GM18498 (cell line): Measurements from ENCODE around the gene DAGLB.
"Not testable (repeated sequence)": the region's sequence is repeated elsewhere in the genome, so short reads cannot be mapped to it uniquely, and the experiment has no call there.

ENCODE experiments used
- ATAC-seq: cut with Tn5 transposase; IDR thresholded peaks from one replicate; pipeline ENCODE4 v1.9.1; 2021; ENCODE audit warnings: mild to moderate bottlenecking, moderate library complexity; ENCODE audit not compliant: unreplicated experiment

The DAGLB gene

GRCh38 chr7:6401536-6401935 lies 46.2 kb downstream of the DAGLB start:
- no peak for ATAC-seq

DNA sequence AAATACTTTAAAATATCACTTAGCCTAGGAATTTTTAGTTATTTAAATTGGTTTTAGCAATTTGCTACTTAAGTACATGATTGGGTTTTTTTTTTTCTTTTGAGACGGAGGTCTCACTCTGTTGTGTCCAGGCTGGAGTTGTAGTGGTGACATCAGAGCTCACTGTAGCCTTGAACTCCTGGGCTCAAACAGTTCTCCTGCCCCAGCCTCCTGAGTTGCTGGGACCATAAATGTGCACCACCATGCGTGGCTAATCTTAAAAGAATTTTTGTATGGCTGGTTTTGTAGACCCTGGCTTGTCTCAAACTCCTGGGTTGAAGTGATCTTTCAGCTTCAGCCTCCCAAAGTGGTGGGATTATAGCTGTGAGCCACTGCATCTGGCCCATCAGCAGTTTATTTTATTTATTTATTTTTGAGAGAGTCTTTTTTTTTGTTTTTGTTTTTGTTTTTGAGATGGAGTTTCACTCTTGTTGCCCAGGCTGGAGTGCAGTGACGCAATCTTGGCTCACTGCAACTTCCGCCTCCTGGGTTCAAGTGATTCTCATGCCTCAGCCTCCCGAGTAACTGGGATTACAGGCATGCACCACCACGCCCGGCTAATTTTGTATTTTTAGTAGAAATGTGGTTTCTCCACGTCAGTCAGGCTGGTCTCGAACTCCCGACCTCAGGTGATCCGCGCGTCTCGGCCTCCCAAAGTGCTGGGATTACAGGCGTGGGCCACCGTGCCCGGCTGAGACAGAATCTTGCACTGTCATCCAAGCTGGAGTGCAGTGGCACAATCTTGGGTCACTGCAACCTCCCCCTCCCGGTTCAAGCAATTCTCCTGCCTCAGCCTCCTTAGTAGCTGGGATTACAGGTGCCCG lies 47.3 kb downstream of the DAGLB start:
- not testable (repeated sequence) for ATAC-seq

DNA sequence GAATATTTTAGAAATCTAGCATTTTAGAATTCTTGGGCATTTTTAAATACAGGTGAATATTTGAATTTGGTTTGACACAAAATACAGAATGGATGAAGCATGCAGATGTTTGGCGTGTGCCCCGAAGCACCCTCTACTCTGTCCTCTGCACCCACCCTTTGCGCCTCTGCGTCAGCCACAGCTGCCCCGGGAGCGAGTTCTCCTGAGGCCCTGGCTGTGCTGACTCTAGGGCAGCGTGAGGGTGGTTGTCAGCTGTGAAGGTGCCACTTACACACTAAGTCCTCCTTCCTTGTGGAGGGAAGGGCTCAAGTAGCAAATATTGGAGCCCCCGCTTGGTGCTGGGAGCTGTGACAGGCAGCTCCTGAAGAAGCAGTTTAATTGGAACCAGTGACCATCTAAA lies 48.4 kb downstream of the DAGLB start:
- no peak for ATAC-seq

DNA sequence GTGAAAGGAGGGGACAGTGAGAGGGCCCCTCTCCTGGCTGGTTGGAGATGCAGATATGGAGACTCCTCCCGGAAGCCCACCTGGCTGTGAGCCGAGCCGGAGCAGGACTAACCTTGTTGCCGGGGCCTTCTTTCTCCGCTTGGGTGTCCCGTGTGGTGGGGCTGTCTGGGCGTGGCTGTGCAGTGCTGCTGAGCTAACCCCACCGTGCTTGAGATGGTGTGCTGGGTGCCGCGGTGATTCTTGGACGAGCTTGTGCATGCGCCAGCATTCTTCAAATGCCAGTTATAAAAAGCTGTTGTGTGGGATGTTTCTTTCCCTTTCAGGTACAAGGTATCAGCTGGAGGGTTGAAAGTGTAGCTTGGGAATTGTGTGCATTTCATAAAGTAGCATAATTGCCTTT lies 48.8 kb downstream of the DAGLB start:
- ATAC-seq = no peak

GRCh38 chr7:6397759-6398495 lies 49.8 kb downstream of the DAGLB start:
- not testable (repeated sequence) for ATAC-seq

DNA sequence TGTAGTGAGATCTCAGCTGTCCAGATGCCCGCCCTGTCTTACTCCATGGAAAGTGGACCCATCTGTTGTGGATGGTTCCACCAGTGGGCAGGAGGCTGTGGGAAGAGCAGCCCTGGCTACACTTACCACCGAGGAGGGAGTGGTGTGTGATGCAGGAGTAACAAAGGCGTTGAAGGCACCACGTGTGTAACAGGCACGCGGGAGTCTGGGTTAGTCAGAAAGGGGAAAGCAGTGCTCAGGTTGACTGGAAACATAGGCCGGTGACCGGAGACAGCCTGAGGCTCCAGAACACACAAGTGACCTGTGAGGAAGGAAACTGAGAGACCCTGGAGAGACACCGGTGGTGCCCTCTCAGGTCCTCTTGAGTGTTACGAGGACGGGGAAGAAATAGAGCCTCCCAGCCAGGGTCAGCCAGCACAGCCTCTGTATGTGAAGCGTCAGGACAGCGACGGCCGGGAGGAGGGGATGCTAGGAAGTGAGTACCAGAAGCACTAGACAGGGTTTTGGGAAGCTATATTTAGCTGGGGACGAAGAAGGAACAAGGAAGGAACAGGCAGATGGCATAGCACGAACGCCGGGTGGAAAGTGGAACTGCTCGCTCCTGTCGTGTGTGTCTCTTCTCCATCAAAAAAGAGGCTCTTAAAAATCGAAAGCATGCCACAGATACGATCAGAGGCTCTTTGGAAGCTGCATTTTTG lies 51.7 kb downstream of the DAGLB start:
- ATAC-seq = no peak

DNA sequence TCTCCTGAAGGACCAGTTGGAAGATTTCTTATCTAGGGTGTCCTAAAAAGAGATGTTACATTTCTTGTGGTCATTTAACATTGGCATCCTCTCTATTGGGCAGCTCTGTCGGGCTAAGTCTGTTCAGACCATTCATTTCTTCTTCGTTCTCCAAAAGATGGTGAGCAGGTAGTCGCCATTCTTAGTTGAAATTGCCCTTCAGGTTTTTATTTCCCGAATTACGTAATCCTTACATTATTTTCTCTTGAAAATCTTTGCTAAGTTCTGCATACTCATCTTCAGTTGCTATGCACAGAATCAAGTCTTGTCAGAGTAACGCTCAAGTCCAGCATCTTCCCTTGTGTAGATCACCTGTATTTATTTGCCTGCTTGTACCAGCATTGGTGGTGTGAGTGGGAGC lies 53.6 kb downstream of the DAGLB start:
- no peak for ATAC-seq

DNA sequence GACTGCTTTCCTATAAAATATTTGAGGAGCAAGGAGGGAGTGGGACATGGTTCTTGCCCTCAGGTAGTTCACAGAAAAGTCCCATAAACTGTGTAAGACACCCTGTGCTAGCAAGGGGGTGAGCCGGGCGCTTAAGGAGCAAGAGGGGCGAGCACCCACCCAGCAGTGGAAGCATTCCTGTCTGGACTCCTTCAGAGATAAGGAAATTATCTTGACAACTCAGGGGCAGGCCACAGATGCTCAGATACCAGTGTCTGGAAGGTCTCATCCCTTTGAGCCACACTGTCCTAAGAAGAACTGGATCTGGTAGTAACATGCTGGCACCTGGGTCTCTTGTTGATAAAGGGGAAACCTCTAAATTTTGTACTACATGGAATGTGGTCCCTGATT lies 54.1 kb downstream of the DAGLB start:
- peak; percentile 22 for ATAC-seq

GRCh38 chr7:6392712-6393666 lies 54.8 kb downstream of the DAGLB start:
- ATAC-seq = peak; percentile 65

DNA sequence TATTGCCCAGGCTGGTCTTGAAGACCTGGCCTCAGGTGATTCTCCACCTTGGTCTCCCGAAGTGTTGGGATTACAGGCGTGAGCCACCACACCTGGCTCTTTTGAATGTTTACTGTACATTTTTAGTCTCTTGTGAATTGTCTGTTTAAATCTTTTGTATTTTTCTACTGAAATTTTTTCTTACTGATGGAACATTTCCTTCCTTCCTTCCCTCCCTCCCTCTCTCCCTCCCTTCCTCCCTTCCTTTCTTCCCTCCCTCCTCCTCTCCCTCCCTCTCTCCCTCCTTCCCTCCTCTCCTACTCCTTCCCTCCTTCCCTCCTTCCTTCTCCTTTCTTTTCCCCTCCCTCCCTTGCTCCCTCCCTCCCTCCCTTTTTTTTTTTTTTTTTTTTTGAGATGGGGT lies 58.0 kb downstream of the DAGLB start:
- ATAC-seq = no peak

- no peak for ATAC-seq
Observed at GRCh38 chr7:6387734-6388294, 59.9 kb downstream of the DAGLB start.

DNA sequence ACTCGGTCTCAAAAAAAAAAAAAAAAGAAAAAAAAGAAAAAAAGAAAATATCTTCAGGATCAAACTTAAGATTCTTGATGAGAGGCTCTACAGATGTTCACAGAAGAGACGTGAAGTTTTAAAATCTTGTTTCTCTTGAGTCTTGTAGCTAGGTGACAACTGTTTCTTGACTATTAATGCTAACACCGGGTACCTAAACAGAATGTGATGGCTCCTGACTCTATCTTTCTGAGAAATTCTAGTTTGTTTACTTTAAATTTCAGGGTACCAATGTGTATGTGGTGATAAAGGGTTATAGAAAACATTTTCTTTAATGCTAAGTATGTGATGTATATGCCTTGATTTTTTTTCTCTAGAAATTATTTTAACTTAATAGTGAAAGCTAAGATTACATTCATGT lies 61.0 kb downstream of the DAGLB start:
- no peak for ATAC-seq

GRCh38 chr7:6385909-6386560 lies 61.7 kb downstream of the DAGLB start:
- no peak for ATAC-seq

- ATAC-seq = no peak
Observed at GRCh38 chr7:6385110-6385781, 62.5 kb downstream of the DAGLB start.

DNA sequence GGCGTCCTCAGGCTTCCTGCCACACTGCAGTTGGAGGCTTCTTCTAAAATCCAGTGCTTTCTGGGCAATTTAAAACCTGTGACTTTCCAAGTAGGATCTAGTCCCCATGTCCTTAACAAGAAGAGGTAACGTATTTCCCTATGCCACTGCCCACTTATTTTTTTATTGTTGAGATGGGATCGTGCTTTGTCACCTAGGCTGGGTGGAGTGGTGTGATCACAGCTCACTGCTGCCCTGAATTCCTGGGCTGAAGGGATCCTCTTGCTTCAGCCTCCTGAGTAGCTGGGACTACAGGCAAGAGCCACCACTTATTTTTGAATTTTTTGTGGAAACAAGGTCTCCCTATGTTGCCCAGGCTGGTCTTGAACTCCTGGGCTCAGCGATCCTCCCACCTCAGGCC lies 63.4 kb downstream of the DAGLB start:
- no peak for ATAC-seq

GRCh38 chr7:6382817-6383216 lies 64.9 kb downstream of the DAGLB start:
- no peak for ATAC-seq

DNA sequence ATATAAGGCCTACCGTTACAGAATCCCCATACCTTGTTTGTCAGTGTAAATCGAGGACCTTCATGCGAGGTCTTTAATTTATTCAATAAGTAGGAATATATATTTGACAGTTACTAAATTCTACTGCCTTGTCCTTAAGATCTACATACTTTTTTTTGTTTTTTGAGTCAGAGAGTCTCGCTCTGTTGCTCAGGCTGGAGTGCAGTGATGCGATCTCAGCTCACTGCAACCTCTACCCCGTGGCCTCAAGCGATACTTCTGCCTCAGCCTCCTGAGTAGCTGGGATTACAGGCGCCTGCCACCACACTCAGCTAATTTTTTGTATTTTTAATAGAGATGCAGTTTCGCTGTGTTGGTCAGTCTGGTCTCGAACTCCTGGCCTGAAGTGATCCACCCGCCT lies 65.9 kb downstream of the DAGLB start:
- not testable (repeated sequence) for ATAC-seq

DNA sequence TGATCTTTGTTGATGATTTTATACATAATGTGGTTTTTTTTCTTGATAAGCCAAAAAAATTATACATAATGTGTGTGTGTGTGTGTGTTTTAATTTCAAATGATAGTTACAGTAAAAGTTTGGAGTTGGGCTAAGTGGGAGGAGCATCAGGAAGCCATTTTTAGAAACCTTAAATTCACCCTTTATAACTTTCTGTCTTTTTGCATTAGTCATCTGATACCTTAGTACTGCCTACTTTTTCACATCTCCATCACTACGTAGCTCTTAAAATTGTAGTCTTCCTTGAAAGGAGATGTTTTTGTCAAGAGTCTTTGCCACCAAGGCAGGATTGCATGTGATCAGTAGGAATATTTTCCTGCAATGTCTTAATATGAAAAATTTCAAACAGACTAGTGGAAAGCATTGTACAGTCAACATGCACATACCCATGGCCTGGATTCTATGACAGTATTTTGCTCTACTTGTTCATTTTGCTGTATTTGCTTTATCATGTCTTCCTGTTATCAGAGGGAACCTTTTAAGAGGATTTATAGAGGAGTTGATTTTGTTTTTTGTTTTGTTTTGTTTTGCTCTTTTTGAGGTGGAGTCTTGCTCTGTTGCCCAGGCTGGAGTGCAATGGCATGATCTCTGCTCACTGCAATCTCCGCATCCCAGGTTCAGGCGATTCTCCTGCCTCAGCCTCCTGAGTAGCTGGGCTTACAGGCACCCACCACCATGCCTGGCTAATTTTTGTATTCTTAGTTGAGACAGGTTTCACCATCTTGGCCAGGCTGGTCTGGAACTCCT lies 67.3 kb downstream of the DAGLB start:
- ATAC-seq = no peak
